NK-92 treated with Interleukin-12 subunit alpha and Interleukin-12 subunit beta, amount 100 ng/mL, for 24 hours (cell line): ENCODE data around the gene OR10D3.
A peak's percentile ranks its signal among the peaks of the same experiment; 100 is the strongest.
"Not testable (repeated sequence)": the region's sequence is repeated elsewhere in the genome, so short reads cannot be mapped to it uniquely, and the experiment has no call there.

Experiments used
- DNase-seq: peaks from one replicate; lab custom pipeline; 2025; lab: John Stamatoyannopoulos, UW

The OR10D3 gene

DNA sequence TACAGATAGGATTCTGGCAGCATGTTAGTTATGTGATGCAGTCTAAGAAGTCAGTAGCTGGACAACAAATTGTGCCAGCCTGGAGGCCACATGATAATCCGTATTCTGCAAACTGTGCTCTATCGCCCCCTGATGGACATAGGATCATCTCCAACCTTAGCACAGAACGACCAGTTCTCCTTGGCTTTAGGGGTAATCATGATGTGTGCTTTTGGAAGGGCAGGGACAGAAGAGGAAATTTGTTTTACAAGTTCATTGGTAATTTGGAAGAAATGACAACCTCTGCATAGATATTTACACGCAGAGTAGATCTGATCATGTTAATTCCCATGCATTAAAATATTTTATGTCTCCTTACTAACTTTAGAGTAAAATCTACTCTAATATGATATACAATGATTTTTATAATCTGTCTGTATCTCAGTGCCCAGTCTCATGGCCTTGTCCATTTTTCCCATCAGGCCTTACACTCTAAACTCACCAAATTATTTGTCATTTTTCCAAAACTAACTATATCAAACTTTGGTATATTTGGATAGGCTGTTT lies 12.1 kb downstream of the OR10D3 start:
- peak; percentile 6 for DNase-seq

DNA sequence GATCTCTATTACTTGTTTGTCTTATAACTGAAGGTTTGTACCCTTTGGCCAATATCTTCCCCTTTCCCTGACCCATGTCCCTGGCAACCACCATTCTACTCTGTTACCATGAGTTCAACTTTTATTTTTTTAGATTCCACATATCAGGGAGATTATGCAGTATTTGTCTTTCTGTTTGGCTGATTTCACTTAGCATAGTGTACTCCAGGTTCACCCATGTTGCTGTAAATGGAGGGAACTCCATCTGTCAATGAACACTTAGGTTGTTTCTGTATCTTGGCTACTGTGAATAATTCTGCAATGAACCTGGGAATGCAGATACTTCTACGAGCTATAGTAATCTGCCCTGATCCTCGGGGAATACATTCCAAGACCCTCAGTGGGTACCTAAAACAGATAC lies 14.9 kb downstream of the OR10D3 start:
- no peak for DNase-seq

DNA sequence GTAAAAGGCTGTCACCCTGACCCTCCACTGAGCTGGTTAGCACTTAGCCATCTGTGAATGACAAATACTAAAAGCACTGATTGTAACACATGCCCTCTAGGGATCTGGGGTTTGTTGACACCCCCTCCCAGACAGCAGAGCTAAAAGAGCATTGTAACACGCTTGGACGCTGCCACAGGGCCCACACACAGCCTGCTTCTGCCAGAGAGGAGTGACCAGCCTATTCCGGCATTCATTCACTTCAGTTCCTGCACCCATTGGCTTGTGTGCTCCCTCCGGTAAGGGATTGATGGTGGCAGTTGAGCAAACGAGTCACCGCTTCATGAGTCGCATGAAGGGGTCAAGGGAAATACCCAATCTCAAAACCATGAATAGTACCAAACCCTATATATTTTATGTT lies 15.8 kb downstream of the OR10D3 start:
- DNase-seq: no peak

DNA sequence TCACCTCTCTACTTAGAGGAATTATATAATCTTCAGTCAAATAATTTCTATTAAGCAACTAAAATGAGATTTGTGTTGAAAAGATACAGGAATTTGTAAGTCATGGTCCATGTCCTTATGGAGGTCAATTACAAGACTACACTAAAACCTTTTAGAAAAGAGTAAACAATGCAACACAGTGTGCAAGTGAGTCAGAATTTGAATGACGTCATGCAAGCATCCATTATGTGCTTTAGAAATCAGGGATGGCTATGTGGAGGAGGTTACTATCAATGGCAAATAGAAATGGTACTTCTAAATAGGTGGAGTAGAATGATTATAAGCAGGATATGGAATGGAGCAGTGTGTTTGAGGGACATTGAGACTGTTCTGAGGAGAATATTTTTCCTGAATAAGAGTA lies 16.6 kb downstream of the OR10D3 start:
- DNase-seq: no peak

DNA sequence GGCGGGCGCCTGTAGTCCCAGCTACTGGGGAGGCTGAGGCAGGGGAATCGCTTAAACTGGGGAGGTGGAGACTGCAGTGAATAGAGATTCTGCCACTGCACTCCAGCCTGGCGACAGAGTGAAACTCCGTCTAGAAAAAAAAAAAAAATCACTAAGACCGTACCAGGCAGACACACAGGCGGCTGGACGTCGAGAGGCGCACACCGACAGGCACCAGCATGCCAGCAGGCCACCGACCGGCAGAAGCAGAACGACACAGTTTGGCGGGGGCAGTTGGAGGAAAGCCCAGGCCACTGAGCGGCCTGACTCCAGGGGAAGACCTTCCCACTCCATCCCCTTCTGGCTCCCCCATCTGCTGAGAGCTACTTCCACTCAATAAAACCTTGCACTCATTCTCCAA lies 17.5 kb downstream of the OR10D3 start:
- DNase-seq: no peak

DNA sequence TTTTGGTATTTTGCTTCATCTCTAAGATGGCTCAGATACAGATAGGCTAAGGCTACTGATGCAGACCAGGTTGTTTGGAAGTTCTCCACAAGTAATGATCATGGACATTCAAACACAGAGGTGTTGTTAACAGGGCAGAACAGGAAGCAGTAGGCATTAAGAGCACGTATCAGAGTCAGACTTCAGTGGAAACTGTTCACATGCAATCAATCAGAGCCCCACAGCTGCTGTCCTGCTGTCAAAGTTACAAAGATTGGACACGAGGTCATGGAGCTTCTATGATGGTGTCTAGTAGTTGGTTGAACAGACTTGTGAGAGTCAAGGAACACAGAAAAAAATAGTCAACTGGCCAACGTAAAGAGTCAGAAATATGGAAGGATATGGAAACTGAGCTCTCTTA lies 19.8 kb downstream of the OR10D3 start:
- DNase-seq: no peak

DNA sequence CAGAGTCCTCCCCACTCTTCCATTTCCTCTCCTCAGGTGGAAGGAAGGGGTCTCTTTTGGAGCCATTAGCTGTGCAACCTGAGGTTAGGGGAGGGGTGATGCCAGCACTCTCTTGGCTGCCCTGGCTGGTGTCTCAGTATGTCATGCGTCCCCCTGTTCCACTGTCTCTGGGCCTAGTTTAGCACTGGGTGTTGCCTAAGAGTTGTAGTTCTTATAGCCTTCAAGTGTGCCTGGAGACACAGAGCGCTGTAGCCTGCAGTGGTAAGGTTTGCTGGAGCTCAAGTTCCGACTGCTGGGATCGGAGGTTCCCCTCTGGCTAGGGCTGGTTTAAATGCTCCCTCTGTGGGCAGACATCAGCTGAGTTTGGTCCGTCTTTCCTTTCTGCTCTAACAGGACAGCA lies 20.9 kb downstream of the OR10D3 start:
- no peak for DNase-seq

DNA sequence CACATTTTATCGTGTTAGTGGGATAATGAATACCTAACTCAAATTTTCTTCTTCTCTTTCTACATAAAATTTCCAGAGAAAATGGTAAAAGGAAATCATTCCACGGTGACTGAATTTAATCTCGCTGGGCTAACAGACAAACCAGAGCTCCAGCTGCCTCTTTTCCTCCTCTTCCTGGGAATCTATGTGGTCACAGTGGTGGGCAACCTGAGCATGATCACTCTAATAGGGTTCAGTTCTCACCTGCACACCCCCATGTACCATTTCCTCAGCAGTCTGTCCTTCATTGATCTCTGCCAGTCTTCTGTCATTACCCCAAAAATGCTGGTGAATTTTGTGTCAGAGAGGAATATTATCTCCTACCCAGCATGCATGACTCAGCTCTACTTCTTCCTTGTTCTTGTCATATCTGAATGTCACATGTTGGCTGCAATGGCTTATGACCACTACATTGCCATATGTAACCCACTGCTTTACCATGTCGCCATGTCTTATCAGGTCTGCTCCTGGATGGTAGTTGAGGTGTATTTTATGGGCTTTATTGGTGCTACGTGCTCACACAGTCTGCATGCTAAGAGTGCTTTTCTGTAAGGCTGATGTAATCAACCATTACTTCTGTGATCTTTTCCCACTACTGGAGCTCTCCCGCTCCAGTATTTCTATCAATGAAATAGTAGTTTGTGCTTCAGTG lies 24.1 kb downstream of the OR10D3 start:
- DNase-seq: no peak

DNA sequence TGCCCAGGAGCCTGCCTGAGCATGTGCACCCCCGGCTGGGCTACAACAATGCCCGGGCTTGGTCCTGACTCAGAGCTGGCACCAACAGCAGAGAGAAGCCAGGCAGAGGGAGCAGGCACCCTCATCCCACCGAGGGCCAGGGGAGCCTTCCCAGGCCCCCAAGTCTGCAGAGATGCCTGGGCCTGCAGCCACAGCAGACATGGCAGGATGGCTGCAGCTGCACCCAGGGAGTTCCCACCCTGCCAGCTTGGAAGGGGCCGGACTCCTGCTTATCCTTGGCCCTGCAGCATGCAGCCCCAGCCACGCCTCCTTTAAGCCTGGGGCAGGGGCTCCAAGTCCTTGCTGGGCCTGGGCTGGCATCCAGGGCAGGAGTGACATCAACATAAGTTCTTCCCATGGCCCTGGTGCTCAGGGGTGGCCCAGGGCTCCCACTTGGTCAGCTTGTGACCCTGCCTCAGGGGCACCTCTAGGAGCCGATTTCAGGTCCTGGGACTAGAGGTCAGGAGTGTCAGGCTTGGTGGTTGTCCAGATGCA lies 26.7 kb downstream of the OR10D3 start:
- DNase-seq: no peak

DNA sequence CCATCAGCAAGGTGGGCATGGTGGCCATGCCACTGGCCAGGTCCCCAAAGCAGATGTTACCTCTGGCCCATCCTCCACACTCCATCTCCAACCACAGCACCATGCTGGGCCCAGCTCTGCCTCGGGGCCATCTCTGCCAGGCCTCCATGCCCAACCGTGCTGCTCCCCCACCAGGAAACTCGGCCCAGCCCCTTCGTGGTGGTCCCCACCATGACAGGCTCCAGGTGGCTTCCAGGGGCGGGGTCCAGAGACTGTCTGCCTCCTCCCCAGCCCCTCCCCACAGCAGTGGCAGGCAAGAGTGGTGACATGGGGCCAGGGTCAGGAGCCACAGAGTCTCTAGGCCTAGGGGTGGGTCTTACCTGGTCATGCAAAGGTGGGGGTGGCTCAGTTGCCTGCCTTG lies 27.3 kb downstream of the OR10D3 start:
- no peak for DNase-seq

DNA sequence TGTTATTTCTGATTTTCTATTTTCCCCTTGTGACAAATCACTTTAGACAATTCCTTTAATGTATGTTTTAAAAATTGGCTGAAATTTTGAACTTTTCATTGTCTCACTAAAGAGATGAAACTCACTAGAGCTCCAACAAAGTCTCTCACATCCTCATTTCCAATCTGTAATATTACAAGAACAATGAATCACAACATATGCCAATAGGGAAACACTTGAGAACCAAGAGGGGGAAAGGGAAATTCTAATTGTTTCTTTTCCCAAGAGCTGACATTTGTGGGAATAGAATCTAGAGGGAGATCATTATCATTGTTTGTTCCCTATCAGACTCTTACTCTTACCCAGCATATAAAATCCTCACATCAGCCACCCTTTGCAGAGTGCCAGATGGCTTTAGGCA lies 28.2 kb downstream of the OR10D3 start:
- DNase-seq: no peak

DNA sequence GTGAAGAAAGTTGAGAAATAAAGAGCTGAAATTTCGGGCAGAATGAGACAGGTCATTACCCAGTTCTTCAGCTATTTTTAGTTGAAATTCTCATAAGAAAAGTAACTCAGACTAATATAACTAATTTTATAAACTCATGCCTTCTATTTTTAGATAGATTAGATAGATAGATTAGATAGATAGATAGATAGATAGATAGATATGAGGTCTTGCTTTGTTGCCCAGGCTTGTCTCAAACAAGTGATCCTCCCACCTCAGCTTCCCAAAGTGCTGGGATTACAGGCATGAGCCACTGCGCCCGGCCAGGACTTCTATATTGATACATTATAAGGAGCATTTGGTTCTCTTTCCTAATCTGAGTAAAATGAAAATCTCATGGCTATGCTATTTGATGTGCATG lies 30.9 kb downstream of the OR10D3 start:
- no peak for DNase-seq

DNA sequence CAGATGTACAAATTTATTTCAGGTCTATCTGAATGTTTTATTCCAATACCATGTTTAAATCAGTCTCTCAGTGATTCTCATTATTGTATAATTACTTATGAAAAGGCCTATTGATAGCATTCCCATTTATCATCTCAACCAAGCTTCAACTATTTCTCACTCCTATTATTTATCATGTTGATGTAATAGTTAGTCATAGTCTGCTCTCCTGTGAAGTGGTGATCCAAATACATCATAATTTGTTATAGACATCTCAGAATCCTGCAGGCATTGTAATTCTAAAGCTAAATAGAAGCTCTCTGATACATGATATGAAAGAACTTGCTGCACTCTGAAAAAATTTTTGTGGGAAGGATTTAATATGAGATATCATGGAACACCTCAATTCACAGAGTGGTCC lies 36.0 kb downstream of the OR10D3 start:
- no peak for DNase-seq

DNA sequence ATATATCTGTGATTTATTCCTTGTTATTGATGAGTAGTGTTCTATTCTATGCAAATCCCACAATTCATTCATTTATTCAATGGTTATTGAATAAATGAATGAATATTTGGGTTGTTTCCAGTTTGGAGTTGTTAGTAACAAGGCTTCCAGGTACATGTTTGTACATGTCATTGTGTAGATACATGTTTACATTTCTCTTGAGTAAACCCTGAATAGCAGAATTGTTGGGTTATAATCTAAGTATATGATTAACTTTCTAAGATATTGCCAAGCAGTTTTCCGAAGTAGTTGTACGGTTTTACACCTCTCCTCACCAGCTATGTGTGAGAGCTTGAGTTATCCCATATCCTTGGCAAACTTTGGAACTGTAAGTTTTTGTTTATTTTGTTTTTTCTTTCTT lies 39.3 kb downstream of the OR10D3 start:
- no peak for DNase-seq

DNA sequence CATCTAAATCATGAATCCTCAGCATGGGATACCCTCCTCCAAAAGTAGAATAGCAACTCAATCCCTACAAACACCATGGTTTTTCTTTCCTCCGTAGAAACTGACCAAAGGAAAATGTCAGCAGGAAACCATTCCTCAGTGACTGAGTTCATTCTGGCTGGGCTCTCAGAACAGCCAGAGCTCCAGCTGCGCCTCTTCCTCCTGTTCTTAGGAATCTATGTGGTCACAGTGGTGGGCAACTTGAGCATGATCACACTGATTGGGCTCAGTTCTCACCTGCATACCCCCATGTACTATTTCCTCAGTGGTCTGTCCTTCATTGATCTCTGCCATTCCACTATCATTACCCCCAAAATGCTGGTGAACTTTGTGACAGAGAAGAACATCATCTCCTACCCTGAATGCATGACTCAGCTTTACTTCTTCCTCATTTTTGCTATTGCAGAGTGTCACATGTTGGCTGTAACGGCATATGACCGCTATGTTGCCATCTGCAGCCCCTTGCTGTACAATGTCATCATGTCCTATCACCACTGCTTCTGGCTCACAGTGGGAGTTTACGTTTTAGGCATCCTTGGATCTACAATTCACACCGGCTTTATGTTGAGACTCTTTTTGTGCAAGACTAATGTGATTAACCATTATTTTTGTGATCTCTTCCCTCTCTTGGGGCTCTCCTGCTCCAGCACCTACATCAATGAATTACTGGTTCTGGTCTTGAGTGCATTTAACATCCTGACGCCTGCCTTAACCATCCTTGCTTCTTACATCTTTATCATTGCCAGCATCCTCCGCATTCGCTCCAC lies 41.7 kb downstream of the OR10D3 start:
- DNase-seq: not testable (repeated sequence)

DNA sequence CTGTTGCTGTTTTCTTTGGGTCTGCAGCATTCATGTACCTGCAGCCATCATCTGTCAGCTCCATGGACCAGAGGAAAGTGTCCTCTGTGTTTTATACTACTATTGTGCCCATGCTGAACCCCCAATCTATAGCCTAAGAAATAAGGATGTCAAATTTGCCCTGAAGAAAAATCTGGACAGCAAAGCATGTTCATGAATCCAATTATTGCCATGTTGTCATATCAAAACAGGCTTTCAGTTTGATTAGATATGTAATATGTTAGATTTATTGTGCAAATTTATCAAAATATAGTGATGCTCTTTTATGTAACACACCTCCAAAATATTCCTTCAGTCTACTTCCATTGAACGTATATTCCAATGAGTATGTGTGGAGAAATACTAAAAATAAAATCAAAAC lies 42.3 kb downstream of the OR10D3 start:
- DNase-seq: no peak

DNA sequence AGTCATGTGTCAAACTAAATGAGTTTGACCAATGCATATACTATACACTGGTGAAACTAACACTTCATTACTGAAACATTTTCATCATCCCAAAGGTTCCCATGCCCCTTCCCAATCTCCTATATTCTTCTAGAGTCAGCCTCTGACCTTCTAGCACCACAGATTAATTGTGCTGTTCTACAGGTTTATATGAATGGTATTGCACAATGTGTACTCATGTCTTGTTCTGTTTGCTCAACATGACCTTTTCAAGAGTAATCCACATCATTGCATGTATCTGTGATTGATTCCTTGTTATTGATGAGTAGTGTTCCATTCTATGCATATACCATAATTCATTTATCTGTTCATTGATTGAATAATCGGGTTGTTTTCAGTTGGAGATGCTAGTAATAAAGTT lies 50.2 kb downstream of the OR10D3 start:
- DNase-seq: no peak
